CD14-positive monocyte (primary cell): ENCODE data around the gene CRYBG3. TPM values are rescaled to one million over a fixed set of nuclear protein-coding genes. Genes with fewer than 3 reads are reported as not detected.

ENCODE experiments used
- DNase-seq, 3 donors: peaks; one replicate each; pipeline ENCODE4 v3.0.0-alpha.2; 2011 to 2022
- H2AFZ ChIP-seq: 2 replicates; pipeline ENCODE4 v1.6.0; 2012; ENCODE audit warnings: mild to moderate bottlenecking, low read depth, low read length, inconsistent platforms; ENCODE audit not compliant: insufficient read depth, poor library complexity, severe bottlenecking
- H3K27ac ChIP-seq, 2 donors: 1 replicate in 1 of 2; 2 replicates in 1 of 2; pipeline ENCODE4 v1.5.1; 2012 to 2013; ENCODE audit warnings: low read length in 2 of 2, control low read depth in 1 of 2, inconsistent platforms in 1 of 2, low read depth in 1 of 2, mild to moderate bottlenecking in 1 of 2
- H3K27me3 ChIP-seq, 2 donors: one replicate each; pipeline versions ENCODE4 v1.6.0 to v1.6.1; 2011 to 2013; ENCODE audit warnings: low read length in 2 of 2; ENCODE audit not compliant: control insufficient read depth in 2 of 2, insufficient read depth in 2 of 2
- H3K36me3 ChIP-seq, 2 donors: replicated peaks in 1 of 2; 1 replicate in 1 of 2; 2 replicates in 1 of 2; pipeline versions ENCODE4 v1.5.1 to v1.6.1; 2012 to 2013; ENCODE audit warnings: low read length in 2 of 2, control low read depth in 1 of 2, inconsistent platforms in 1 of 2, mild to moderate bottlenecking in 1 of 2; ENCODE audit not compliant: insufficient read depth in 2 of 2, control insufficient read depth in 1 of 2
- H3K4me1 ChIP-seq, 2 donors: 1 replicate in 1 of 2; 2 replicates in 1 of 2; pipeline versions ENCODE4 v1.5.1 to v1.6.1; 2012 to 2013; ENCODE audit warnings: low read length in 2 of 2, control low read depth in 1 of 2, inconsistent platforms in 1 of 2, mild to moderate bottlenecking in 1 of 2, moderate library complexity in 1 of 2; ENCODE audit not compliant: insufficient read depth in 2 of 2, control insufficient read depth in 1 of 2
- H3K4me2 ChIP-seq: replicated peaks from 2 replicates; pipeline ENCODE3; 2012; ENCODE audit warnings: low read length, moderate library complexity, mild to moderate bottlenecking; ENCODE audit not compliant: poor library complexity, severe bottlenecking; ENCODE audit errors: extremely low read depth
- H3K4me3 ChIP-seq, 3 experiments: fragments of 200-600 bp in 1 of 3; sonication (generic) in 1 of 3; replicated peaks in 1 of 3; 1 replicate in 2 of 3; 2 replicates in 1 of 3; pipeline ENCODE4 v1.5.1; 2011 to 2013; ENCODE audit warnings: low read length in 3 of 3, mild to moderate bottlenecking in 3 of 3, control low read depth in 2 of 3, low read depth in 2 of 3, inconsistent platforms in 1 of 3, moderate library complexity in 1 of 3
- H3K79me2 ChIP-seq: 2 replicates; pipeline ENCODE4 v1.6.0; 2012; ENCODE audit warnings: mild to moderate bottlenecking, control low read depth, inconsistent platforms, low read length, moderate library complexity; ENCODE audit not compliant: insufficient read depth
- H3K9ac ChIP-seq: 2 replicates; pipeline ENCODE4 v1.6.0; 2017; ENCODE audit warnings: low read length, mild to moderate bottlenecking; ENCODE audit not compliant: insufficient read depth, poor library complexity, severe bottlenecking
- H3K9me3 ChIP-seq, 2 donors: replicated peaks in 1 of 2; 1 replicate in 1 of 2; 2 replicates in 1 of 2; pipeline versions ENCODE4 v1.5.1 to v1.6.1; 2012 to 2013; ENCODE audit warnings: low read length in 2 of 2, control low read depth in 1 of 2; ENCODE audit not compliant: control insufficient read depth in 1 of 2, insufficient read depth in 1 of 2
- H4K20me1 ChIP-seq: 2 replicates; pipeline ENCODE4 v1.6.0; 2012; ENCODE audit warnings: mild to moderate bottlenecking, low read length, control low read depth, moderate library complexity; ENCODE audit not compliant: insufficient read depth
- H3K27ac Mint-ChIP-seq, 7 donors: one replicate each; pipeline ENCODE4 v1.8.0; 2020; ENCODE audit warnings: mild to moderate bottlenecking in 7 of 7, mixed read lengths in 7 of 7, moderate library complexity in 6 of 7, inconsistent platforms in 2 of 7
- H3K27me3 Mint-ChIP-seq, 3 donors: one replicate each; pipeline ENCODE4 v1.8.0; 2021 to 2022; ENCODE audit warnings: low read depth in 3 of 3, mild to moderate bottlenecking in 3 of 3, mixed read lengths in 3 of 3, moderate library complexity in 3 of 3, inconsistent platforms in 1 of 3
- H3K36me3 Mint-ChIP-seq, 2 donors: one replicate each; pipeline ENCODE4 v1.8.0; 2020; ENCODE audit warnings: mixed read lengths in 2 of 2, inconsistent platforms in 1 of 2, mild to moderate bottlenecking in 1 of 2
- H3K4me1 Mint-ChIP-seq: one replicate; pipeline ENCODE4 v1.8.0; 2020; ENCODE audit warnings: mild to moderate bottlenecking, mixed read lengths
- H3K4me3 Mint-ChIP-seq, 2 donors: one replicate each; pipeline ENCODE4 v1.8.0; 2020; ENCODE audit warnings: mild to moderate bottlenecking in 2 of 2, mixed read lengths in 2 of 2, moderate library complexity in 1 of 2
- H3K9me3 Mint-ChIP-seq, 7 donors: one replicate each; pipeline ENCODE4 v1.8.0; 2020 to 2022; ENCODE audit warnings: mixed read lengths in 7 of 7, mild to moderate bottlenecking in 6 of 7, moderate library complexity in 6 of 7, inconsistent platforms in 2 of 7
- CTCF ChIP-seq: fragments of 200-600 bp; IDR thresholded peaks from one replicate; pipeline ENCODE4 v1.8.0; 2022; ENCODE audit warnings: antibody characterized with exemption, mild to moderate bottlenecking
- WGBS: methylation state at CpG from one replicate; pipeline ENCODE4 v1.1.5; 2013; ENCODE audit warnings: missing lambda C conversion rate; ENCODE audit not compliant: insufficient coverage; 5-methylcytosine and 5-hydroxymethylcytosine counted together
- intact Hi-C, 2 donors: fragments of 100-400 bp; cut with micrococcal nuclease; formaldehyde crosslinking; loops; one replicate each; pipeline versions ENCODE4 v1.15.0 to v1.15.1; 2023
- polyA plus RNA-seq, 3 donors: library from polyadenylated mRNA; depleted of rRNA in 1 of 3; unstranded in 2 of 3; stranded (reverse) in 1 of 3; fragments of 300-500 nt in 2 of 3; fragments of >200 nt in 1 of 3; fragmentation: Illumina TruSeq in 2 of 3; gene quantifications; 1 replicate in 2 of 3; 2 replicates in 1 of 3; pipeline ENCODE4 v1.2.3, GENCODE V29; 2012 to 2021

CRYBG3 gene
- polyA plus RNA-seq, 3 donors, result 2.3 to 6.8 (median 5.3) TPM

DNA sequence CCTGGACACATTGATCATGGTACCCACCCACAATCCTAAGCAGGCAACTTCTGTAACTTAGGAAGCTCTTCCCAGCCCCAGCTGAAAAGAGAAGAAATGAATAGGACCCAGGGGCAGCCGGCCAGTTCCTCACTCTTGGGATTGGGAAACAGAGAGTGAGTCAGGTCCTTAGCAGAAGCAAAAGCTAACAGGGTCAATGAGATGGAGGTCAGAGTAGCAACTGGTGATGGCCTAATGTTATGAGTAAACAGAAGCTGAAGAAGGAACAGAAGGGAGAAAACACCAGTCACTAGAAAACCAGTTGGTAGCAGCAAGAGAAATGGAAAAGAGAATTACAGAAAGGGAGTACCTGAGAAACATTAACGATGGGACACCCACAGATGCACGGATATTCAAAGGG is 130.5 kb downstream of the CRYBG3 start:
- Histone ChIP-seq H3K27me3 (no peaks in the 10 kb centered on the region), H3K9me3 (no peaks in the 10 kb centered on the region), H3K79me2 (no peaks in the 10 kb centered on the region), H3K4me1 (peaks cover 37 to 40% of the 10 kb centered on the region in 2 donors), H4K20me1 (no peaks in the 10 kb centered on the region), H3K4me2 (peak overlapping the region; percentile 9), H3K27ac (peak overlapping the region; percentile 37 to 94), H3K9ac (no peak overlapping the region), H3K36me3 (peaks cover 38 to 56% of the 10 kb centered on the region in 2 donors), H3K4me3 (no peak overlapping the region), H2AFZ (no peak overlapping the region)
- peak; percentile 81 to 91 (median 90) for DNase-seq
- peaks cover 38% of the 10 kb centered on the region for H3K4me1 Mint-ChIP-seq
- no peak for TF ChIP-seq CTCF
- 56% methylated on average over 2 of the region's 3 CpGs for WGBS
- H3K9me3 Mint-ChIP-seq, result no peaks in the 10 kb centered on the region
- intact Hi-C loops, result no loop called here
- H3K27ac Mint-ChIP-seq, result peak overlapping the region; percentile 81 to 94 (median 90)
- no peak overlapping the region for H3K4me3 Mint-ChIP-seq
- peaks cover 59 to 64% of the 10 kb centered on the region in 2 donors for H3K36me3 Mint-ChIP-seq
- H3K27me3 Mint-ChIP-seq, result no peaks in the 10 kb centered on the region

GRCh38 chr3:97952872-97953271 is 131.1 kb downstream of the CRYBG3 start:
- H3K4me2 ChIP-seq, result peak overlapping the region; percentile 9
- no peak overlapping the region for H2AFZ ChIP-seq
- H3K36me3 ChIP-seq, result peaks cover 32 to 50% of the 10 kb centered on the region in 2 donors
- intact Hi-C loops, result no loop called here
- no peaks in the 10 kb centered on the region for H4K20me1 ChIP-seq
- Mint-ChIP-seq H3K9me3 (no peaks in the 10 kb centered on the region), H3K4me1 (peaks cover 44% of the 10 kb centered on the region), H3K27me3 (no peaks in the 10 kb centered on the region), H3K36me3 (peaks cover 58 to 63% of the 10 kb centered on the region in 2 donors), H3K4me3 (no peak overlapping the region), H3K27ac (peak overlapping the region; percentile 81 to 94 (median 90))
- H3K9me3 ChIP-seq, result no peaks in the 10 kb centered on the region
- no peak overlapping the region for H3K9ac ChIP-seq
- no peaks in the 10 kb centered on the region for H3K27me3 ChIP-seq
- TF ChIP-seq CTCF, result no peak
- WGBS, result no CpG with 5 or more reads among the region's 1 CpG
- no peaks in the 10 kb centered on the region for H3K79me2 ChIP-seq
- no peak overlapping the region for H3K4me3 ChIP-seq
- peak; percentile 45 to 54 (median 51) for DNase-seq
- peak overlapping the region; percentile 37 to 94 for H3K27ac ChIP-seq
- peaks cover 43 to 46% of the 10 kb centered on the region in 2 donors for H3K4me1 ChIP-seq
